ENCODE results near the gene DNM2.

Gene DNM2

GRCh38 chr19:10809651-10810285 is 91.9 kb downstream of the DNM2 start:
- DNase-seq (ENCODE audit: low read depth in 1 of 2, low spot score in 1 of 2) = peak; percentile 54 to 92
- Histone ChIP-seq H3K27ac (replicated peaks) (peak overlapping the region; percentile 79), H3K27me3 (ENCODE audit: insufficient read depth, poor library complexity, severe bottlenecking) (no peaks in the 10 kb centered on the region), H3K4me3 (replicated peaks; ENCODE audit: insufficient read depth, low read length) (no peak overlapping the region)
- TF ChIP-seq CTCF (IDR thresholded peaks at IDR 0.05; ENCODE audit: insufficient read depth, low read length) (no peak), POLR2AphosphoS5 (IDR thresholded peaks at IDR 0.05; ENCODE audit: low read depth) (0 out of 2 replicates have a peak, but pooled peaks have one; percentile 32), SPI1 (IDR thresholded peaks at IDR 0.05; ENCODE audit: borderline replicate concordance, low read depth) (peak; percentile 95), GABPA (IDR thresholded peaks at IDR 0.05; ENCODE audit: low read depth) (no peak), REST (IDR thresholded peaks at IDR 0.05; ENCODE audit: insufficient replicate concordance, low read depth) (no peak)

GRCh38 chr19:10811391-10812111 is 93.7 kb downstream of the DNM2 start:
- no peak for TF ChIP-seq REST (IDR thresholded peaks at IDR 0.05; ENCODE audit: insufficient replicate concordance, low read depth)
- H3K27me3 ChIP-seq (ENCODE audit: insufficient read depth, poor library complexity, severe bottlenecking) = no peaks in the 10 kb centered on the region
- peak overlapping the region; percentile 89 for H3K27ac ChIP-seq (replicated peaks)
- no peak overlapping the region for H3K4me3 ChIP-seq (replicated peaks; ENCODE audit: insufficient read depth, low read length)
- DNase-seq (ENCODE audit: low read depth in 1 of 2, low spot score in 1 of 2) = no peak

- Histone ChIP-seq H3K27ac (replicated peaks) (peak overlapping the region; percentile 89), H3K27me3 (ENCODE audit: insufficient read depth, poor library complexity, severe bottlenecking) (no peaks in the 10 kb centered on the region), H3K4me3 (replicated peaks; ENCODE audit: insufficient read depth, low read length) (no peak overlapping the region)
- no peak for DNase-seq (ENCODE audit: low read depth in 1 of 2, low spot score in 1 of 2)
- TF ChIP-seq GABPA (IDR thresholded peaks at IDR 0.05; ENCODE audit: low read depth) = no peak
- TF ChIP-seq POLR2AphosphoS5 (IDR thresholded peaks at IDR 0.05; ENCODE audit: low read depth) = no peak
- TF ChIP-seq CTCF (IDR thresholded peaks at IDR 0.05; ENCODE audit: insufficient read depth, low read length) = no peak
- no peak for TF ChIP-seq SPI1 (IDR thresholded peaks at IDR 0.05; ENCODE audit: borderline replicate concordance, low read depth)
- no peak for TF ChIP-seq REST (IDR thresholded peaks at IDR 0.05; ENCODE audit: insufficient replicate concordance, low read depth)
These were observed 94.3 kb downstream of the DNM2 start for GRCh38 chr19:10812196-10812595.
